HEK293 (cell line): ENCODE results near the gene RBM45.

Experiments used
- CTCF ChIA-PET: fragments of 350-600 bp; formaldehyde crosslinking; extraction: SDS; loops from one replicate; lab custom pipeline; 2021; ENCODE audit warnings: antibody characterized with exemption; lab: Yijun Ruan, JAX
- POLR2A ChIA-PET: fragments of 300-600 bp; formaldehyde crosslinking; extraction: SDS; loops from one replicate; lab custom pipeline; 2020; ENCODE audit warnings: antibody characterized with exemption, inconsistent platforms; lab: Yijun Ruan, JAX
- H3K27ac ChIP-seq: fragments of 200-500 bp; sonication (Bioruptor generic); 2 replicates; pipeline ENCODE4 v1.5.1; 2014; ENCODE audit warnings: low read depth, low read length, control low read depth, inconsistent platforms; ENCODE audit errors: extremely low read depth
- H3K36me3 ChIP-seq, 2 experiments: fragments of 200-500 bp in 1 of 2; sonication (Bioruptor generic) in 1 of 2; 1 replicate in 1 of 2; 2 replicates in 1 of 2; pipeline ENCODE4 v1.5.1; 2014 to 2017; ENCODE audit warnings: inconsistent platforms in 2 of 2, low read length in 2 of 2; ENCODE audit not compliant: control insufficient read depth in 2 of 2, insufficient read depth in 1 of 2
- H3K4me1 ChIP-seq: fragments of 200-500 bp; sonication (Bioruptor generic); 2 replicates; pipeline ENCODE4 v1.5.1; 2014; ENCODE audit warnings: mild to moderate bottlenecking, low read length, inconsistent platforms; ENCODE audit not compliant: control insufficient read depth, insufficient read depth
- H3K4me3 ChIP-seq: 2 replicates; pipeline ENCODE4 v1.5.1; 2011; ENCODE audit warnings: low read depth, mild to moderate bottlenecking, control low read depth, low read length, moderate library complexity
- H3K9me3 ChIP-seq: fragments of 200-500 bp; sonication (Bioruptor generic); 2 replicates; pipeline ENCODE4 v1.5.1; 2014; ENCODE audit warnings: low read depth, low read length, inconsistent platforms; ENCODE audit not compliant: control insufficient read depth, insufficient read depth
- KLF16 ChIP-seq: fragments of 450-650 bp; formaldehyde crosslinking; IDR thresholded peaks from 2 replicates; pipeline ENCODE4 v1.5.1; 2017; ENCODE audit warnings: missing biosample characterization, missing genetic modification characterization
- PRDM10 ChIP-seq: fragments of 450-650 bp; formaldehyde crosslinking; IDR thresholded peaks from 2 replicates; pipeline ENCODE4 v1.5.1; 2016; ENCODE audit warnings: missing biosample characterization, missing genetic modification characterization
- ZNF335 ChIP-seq: fragments of 450-650 bp; formaldehyde crosslinking; conservative IDR thresholded peaks from 2 replicates; pipeline ENCODE4 v1.5.1; 2016; ENCODE audit warnings: missing biosample characterization, missing genetic modification characterization
- ZNF473 ChIP-seq: fragments of 450-650 bp; formaldehyde crosslinking; IDR thresholded peaks from 2 replicates; pipeline ENCODE4 v1.5.1; 2017; ENCODE audit warnings: missing biosample characterization, missing genetic modification characterization
- ZNF518A ChIP-seq: fragments of 450-650 bp; formaldehyde crosslinking; conservative IDR thresholded peaks from 2 replicates; pipeline ENCODE4 v1.5.1; 2016; ENCODE audit warnings: low read depth, missing biosample characterization, missing genetic modification characterization
- ZNF548 ChIP-seq: fragments of 450-650 bp; formaldehyde crosslinking; IDR thresholded peaks from 2 replicates; pipeline ENCODE4 v1.5.1; 2016; ENCODE audit warnings: missing biosample characterization, missing genetic modification characterization
- ZNF76 ChIP-seq: fragments of 450-650 bp; formaldehyde crosslinking; IDR thresholded peaks from 2 replicates; pipeline ENCODE4; 2016; ENCODE audit warnings: low read depth, missing biosample characterization, missing genetic modification characterization, borderline replicate concordance
- TF ChIP-seq, protein P1 (sequence below): fragments of 450-650 bp; formaldehyde crosslinking; IDR thresholded peaks from 2 replicates; pipeline ENCODE4 v1.5.1; 2016; ENCODE audit warnings: missing biosample characterization, missing genetic modification characterization
- TF ChIP-seq, protein P2 (sequence below): fragments of 450-650 bp; formaldehyde crosslinking; IDR thresholded peaks from 2 replicates; pipeline ENCODE4 v1.5.1; 2016; ENCODE audit warnings: missing biosample characterization, missing genetic modification characterization, low read depth

Gene RBM45

DNA sequence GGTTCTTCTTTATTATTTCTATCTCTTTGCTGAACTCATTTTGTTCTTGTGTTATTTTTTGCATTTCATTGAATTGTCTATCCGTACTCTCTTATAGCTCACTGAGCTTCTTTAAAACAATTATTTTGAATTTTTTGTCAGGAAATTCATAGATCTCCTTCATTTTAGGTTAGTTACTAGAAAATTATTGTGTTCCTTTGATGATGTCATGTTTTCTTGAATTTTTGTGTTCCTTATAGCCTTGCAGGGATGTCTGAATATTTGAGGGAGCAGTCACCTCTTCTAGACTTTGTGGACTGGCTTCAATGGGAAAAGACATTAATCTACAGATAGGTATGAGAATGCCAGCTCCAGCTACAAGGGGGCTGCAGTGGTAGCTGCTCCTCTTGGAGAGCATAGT, 61.4 kb downstream of the RBM45 start:
- H3K27ac ChIP-seq, result no peak overlapping the region
- TF ChIP-seq, protein P1, sequence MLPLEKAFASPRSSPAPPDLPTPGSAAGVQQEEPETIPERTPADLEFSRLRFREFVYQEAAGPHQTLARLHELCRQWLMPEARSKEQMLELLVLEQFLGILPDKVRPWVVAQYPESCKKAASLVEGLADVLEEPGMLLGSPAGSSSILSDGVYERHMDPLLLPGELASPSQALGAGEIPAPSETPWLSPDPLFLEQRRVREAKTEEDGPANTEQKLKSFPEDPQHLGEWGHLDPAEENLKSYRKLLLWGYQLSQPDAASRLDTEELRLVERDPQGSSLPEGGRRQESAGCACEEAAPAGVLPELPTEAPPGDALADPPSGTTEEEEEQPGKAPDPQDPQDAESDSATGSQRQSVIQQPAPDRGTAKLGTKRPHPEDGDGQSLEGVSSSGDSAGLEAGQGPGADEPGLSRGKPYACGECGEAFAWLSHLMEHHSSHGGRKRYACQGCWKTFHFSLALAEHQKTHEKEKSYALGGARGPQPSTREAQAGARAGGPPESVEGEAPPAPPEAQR (tag by site-specific recombination), result no peak
- TF ChIP-seq ZNF473 (no peak), PRDM10 (no peak)
- TF ChIP-seq, protein P2, sequence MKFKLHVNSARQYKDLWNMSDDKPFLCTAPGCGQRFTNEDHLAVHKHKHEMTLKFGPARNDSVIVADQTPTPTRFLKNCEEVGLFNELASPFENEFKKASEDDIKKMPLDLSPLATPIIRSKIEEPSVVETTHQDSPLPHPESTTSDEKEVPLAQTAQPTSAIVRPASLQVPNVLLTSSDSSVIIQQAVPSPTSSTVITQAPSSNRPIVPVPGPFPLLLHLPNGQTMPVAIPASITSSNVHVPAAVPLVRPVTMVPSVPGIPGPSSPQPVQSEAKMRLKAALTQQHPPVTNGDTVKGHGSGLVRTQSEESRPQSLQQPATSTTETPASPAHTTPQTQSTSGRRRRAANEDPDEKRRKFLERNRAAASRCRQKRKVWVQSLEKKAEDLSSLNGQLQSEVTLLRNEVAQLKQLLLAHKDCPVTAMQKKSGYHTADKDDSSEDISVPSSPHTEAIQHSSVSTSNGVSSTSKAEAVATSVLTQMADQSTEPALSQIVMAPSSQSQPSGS (tag by site-specific recombination), result 0 out of 2 replicates have a peak, but pooled peaks have one; percentile 28
- TF ChIP-seq, all 188 proteins: peak for 1
- H3K36me3 ChIP-seq, result no peaks in the 10 kb centered on the region
- H3K9me3 ChIP-seq, result no peaks in the 10 kb centered on the region
- no peak overlapping the region for H3K4me3 ChIP-seq
- POLR2A ChIA-PET, result no interaction called here
- H3K4me1 ChIP-seq, result no peaks in the 10 kb centered on the region
- CTCF ChIA-PET, result no interaction called here

- TF ChIP-seq ZNF335 (tag by site-specific recombination) (no peak), PRDM10 (0 out of 2 replicates have a peak, but pooled peaks have one; percentile 22), ZNF548 (no peak), ZNF76 (tag by site-specific recombination) (no peak), KLF16 (tag by site-specific recombination) (no peak), ZNF518A (tag by site-specific recombination) (peak; percentile 31; the same call in 1 of the 2 replicates)
Observed at GRCh38 chr2:178177066-178177679, 64.9 kb downstream of the RBM45 start.

More at GRCh38 chr2:178177066-178177679, 64.9 kb downstream of the RBM45 start:
- no peak overlapping the region for H3K4me3 ChIP-seq
- H3K36me3 ChIP-seq, result no peaks in the 10 kb centered on the region
- ChIA-PET POLR2A (no interaction called here), CTCF (interaction anchor here (2.3 kb wide), 1 partner anchor 45 kb away, joined by 8 read pairs; no protein-coding TSS in a partner anchor)
- H3K9me3 ChIP-seq, result no peaks in the 10 kb centered on the region
- no peak overlapping the region for H3K27ac ChIP-seq
- H3K4me1 ChIP-seq, result no peaks in the 10 kb centered on the region
